Endothelial cell (in vitro differentiated cells): ENCODE measurements around the gene CT55. TPM values are rescaled to one million over a fixed set of nuclear protein-coding genes. Genes with fewer than 3 reads are reported as not detected.
A peak's percentile ranks its signal among the peaks of the same experiment; 100 is the strongest.
"Not testable (repeated sequence)": the region's sequence is repeated elsewhere in the genome, so short reads cannot be mapped to it uniquely, and the experiment has no call there.

Experiments
- DNase-seq: peaks from one replicate; pipeline ENCODE4 v3.0.0; 2021; ENCODE audit warnings: low spot score
- H3K27ac Mint-ChIP-seq: one replicate; pipeline ENCODE4 v1.8.0; 2021; ENCODE audit warnings: mixed read lengths, inconsistent platforms; ENCODE audit not compliant: unreplicated experiment
- H3K27me3 Mint-ChIP-seq: one replicate; pipeline ENCODE4 v1.8.0; 2021; ENCODE audit warnings: mild to moderate bottlenecking, moderate library complexity, mixed read lengths, inconsistent platforms; ENCODE audit not compliant: unreplicated experiment
- H3K36me3 Mint-ChIP-seq: one replicate; pipeline ENCODE4 v1.8.0; 2021; ENCODE audit warnings: mild to moderate bottlenecking, low read depth, mixed read lengths, inconsistent platforms; ENCODE audit not compliant: unreplicated experiment
- H3K4me1 Mint-ChIP-seq: one replicate; pipeline ENCODE4 v1.8.0; 2021; ENCODE audit warnings: mild to moderate bottlenecking, mixed read lengths, inconsistent platforms; ENCODE audit not compliant: unreplicated experiment
- H3K4me3 Mint-ChIP-seq: one replicate; pipeline ENCODE4 v1.8.0; 2021; ENCODE audit warnings: mild to moderate bottlenecking, mixed read lengths, inconsistent platforms; ENCODE audit not compliant: unreplicated experiment
- H3K9me3 Mint-ChIP-seq: one replicate; pipeline ENCODE4 v1.8.0; 2021; ENCODE audit warnings: mixed read lengths, inconsistent platforms; ENCODE audit not compliant: unreplicated experiment
- CTCF ChIP-seq: fragments of 200-600 bp; sonication (generic); IDR thresholded peaks from one replicate; pipeline ENCODE4 v1.5.0; 2021; ENCODE audit warnings: antibody characterized with exemption; ENCODE audit not compliant: unreplicated experiment
- long read RNA-seq: library from polyadenylated mRNA; unstranded; transcript quantifications from one replicate; pipeline ENCODE4 v2.0.0, GENCODE V29; 2020; ENCODE audit not compliant: unreplicated experiment
- total RNA-seq: library from RNA; stranded (reverse); fragmentation: NEBNext Ultra II Directional; extraction: Animal tissue kit (Norgen Biotek cat#: 25700); gene quantifications from one replicate; pipeline ENCODE4 v1.2.1, GENCODE V29; 2021; ENCODE audit not compliant: unreplicated experiment

The CT55 gene
- 0.21 TPM for total RNA-seq
- long read RNA-seq = 0 reads

- H3K27ac Mint-ChIP-seq = no peak within 1 kb of the TSS
- no peak within 1 kb of the TSS for H3K4me3 Mint-ChIP-seq
- no peaks in the 10 kb centered on the region for H3K9me3 Mint-ChIP-seq
- no peak for TF ChIP-seq CTCF
- H3K36me3 Mint-ChIP-seq = no peaks in the 10 kb centered on the region
- H3K27me3 Mint-ChIP-seq = no peaks in the 10 kb centered on the region
- DNase-seq = no peak
- H3K4me1 Mint-ChIP-seq = peaks cover 27% of the 10 kb centered on the region
These were observed at the start of gene CT55 for GRCh38 chrX:135170877-135171519. Gene CT55, minus strand, starts transcription at chrX:135171398. Its CDS starts 227 bp downstream, at chrX:135171171.

GRCh38 chrX:135213200-135213844 is 42.1 kb upstream of the CT55 start:
- Mint-ChIP-seq H3K4me1 (no peaks in the 10 kb centered on the region), H3K9me3 (no peaks in the 10 kb centered on the region), H3K27ac (no peak overlapping the region), H3K4me3 (no peak overlapping the region), H3K27me3 (peaks cover 2% of the 10 kb centered on the region), H3K36me3 (peaks cover 4% of the 10 kb centered on the region)
- no peak for TF ChIP-seq CTCF
- DNase-seq = no peak

- not testable (repeated sequence) for H3K36me3 Mint-ChIP-seq, H3K27me3 Mint-ChIP-seq, H3K27ac Mint-ChIP-seq, H3K9me3 Mint-ChIP-seq, H3K4me1 Mint-ChIP-seq, H3K4me3 Mint-ChIP-seq
- peak; percentile 37 for DNase-seq
- TF ChIP-seq CTCF = peak; percentile 37
These were observed 35.2 kb upstream of the CT55 start for GRCh38 chrX:135206427-135206826.

GRCh38 chrX:135200297-135200696 is 29.1 kb upstream of the CT55 start:
- Mint-ChIP-seq H3K27me3 (peaks cover 4% of the 10 kb centered on the region), H3K27ac (no peak overlapping the region), H3K36me3 (peaks cover 2% of the 10 kb centered on the region), H3K9me3 (no peaks in the 10 kb centered on the region), H3K4me1 (peaks cover 14% of the 10 kb centered on the region), H3K4me3 (no peak overlapping the region)
- TF ChIP-seq CTCF = no peak
- DNase-seq = no peak

- Mint-ChIP-seq H3K36me3 (peaks cover 2% of the 10 kb centered on the region), H3K4me3 (no peak overlapping the region)
These were observed 23.5 kb upstream of the CT55 start for GRCh38 chrX:135194684-135195083.

More at GRCh38 chrX:135194684-135195083, 23.5 kb upstream of the CT55 start:
- Mint-ChIP-seq H3K27me3 (peaks cover 4% of the 10 kb centered on the region), H3K4me1 (peaks cover 25% of the 10 kb centered on the region), H3K9me3 (no peaks in the 10 kb centered on the region), H3K27ac (no peak overlapping the region)
- TF ChIP-seq CTCF = no peak
- DNase-seq = no peak
